ENCODE data around the gene ACAT1.
A peak's percentile ranks its signal among the peaks of the same experiment; 100 is the strongest.

GRCh38 chr11:108121274-108122155, at the start of gene ACAT1:
- TF ChIP-seq CTCF (conservative IDR thresholded peaks at IDR 0.05) (no peak; the same call in 1 of the 2 replicates), ZFX (IDR thresholded peaks at IDR 0.05) (peak; percentile 97)

Data from C4-2B (cell line).